ENCODE data around the gene BACE2. TPM values are rescaled to one million over a fixed set of nuclear protein-coding genes. Genes with fewer than 3 reads are reported as not detected.

The BACE2 gene
- total and polyA plus RNA-seq, 2 donors (not counting 1 experiment from before 2014, with no cell fraction given): 18.4 to 40.8 TPM

- no peaks in the 10 kb centered on the region for H4K20me1 ChIP-seq (ENCODE audit: control insufficient read depth, insufficient read depth, low read length, poor library complexity, severe bottlenecking)
- no peak overlapping the region for H3K27ac ChIP-seq (ENCODE audit: low read length in 2 of 2)
- peak overlapping the region; percentile 15 for H3K4me2 ChIP-seq (replicated peaks; ENCODE audit: low read depth, low read length, poor library complexity, severe bottlenecking)
- Mint-ChIP-seq H3K4me3 (peak overlapping the region; percentile 38), H3K4me1 (peaks cover 18% of the 10 kb centered on the region), H3K27me3 (peaks cover 13% of the 10 kb centered on the region), H3K27ac (peak overlapping the region; percentile 39), H3K9me3 (ENCODE audit: insufficient read depth) (peaks cover 2% of the 10 kb centered on the region)
- H3K4me1 ChIP-seq (ENCODE audit: control insufficient read depth in 2 of 2, insufficient read depth in 2 of 2, low read length in 2 of 2): peaks cover 8 to 21% of the 10 kb centered on the region in 2 donors
- 77% methylated on average over 6 of the region's 11 CpGs for WGBS (ENCODE audit: insufficient coverage)
- no peaks in the 10 kb centered on the region for H3K36me3 ChIP-seq (replicated peaks in 1 of 2; ENCODE audit: control extremely low read depth in 1 of 2, control insufficient read depth in 1 of 2, extremely low read depth in 1 of 2, insufficient read depth in 2 of 2, low read length in 1 of 2)
- peaks cover 0 to 3% (median 0%) of the 10 kb centered on the region in 4 experiments for H3K27me3 ChIP-seq (replicated peaks in 1 of 4; ENCODE audit: control extremely low read depth in 1 of 4, control insufficient read depth in 3 of 4, insufficient read depth in 4 of 4, low read length in 3 of 4)
- ATAC-seq (ENCODE audit: low read depth) (peak; percentile 21), DNase-seq (peak; percentile 21)
- peaks cover 1 to 42% (median 20%) of the 10 kb centered on the region in 3 donors for H3K9me3 ChIP-seq (ENCODE audit: control extremely low read depth in 1 of 3, control insufficient read depth in 2 of 3, insufficient read depth in 1 of 3, low read length in 2 of 3)
- POLR2A ChIA-PET: no interaction called here
- H3K4me3 ChIP-seq (ENCODE audit: control extremely low read depth in 1 of 5, extremely low read depth in 1 of 5, insufficient read depth in 1 of 5, low read depth in 2 of 5, low read length in 4 of 5): no peak overlapping the region
- TF ChIP-seq CTCF (IDR thresholded peaks at IDR 0.05): no peak
- no peak for TF ChIP-seq EZH2 (IDR thresholded peaks at IDR 0.05; ENCODE audit: borderline replicate concordance, insufficient read depth, low read depth, low read length, poor library complexity, severe bottlenecking)
- no peaks in the 10 kb centered on the region for H3K79me2 ChIP-seq (ENCODE audit: control insufficient read depth, insufficient read depth, low read length)
- CTCF ChIA-PET: no interaction called here
- intact Hi-C loops (cut with micrococcal nuclease): no loop called here
- no peak overlapping the region for H2AFZ ChIP-seq (ENCODE audit: insufficient read depth, low read depth, low read length, poor library complexity, severe bottlenecking)
- H3K9ac ChIP-seq (ENCODE audit: low read length): no peak overlapping the region
These were observed 19.2 kb upstream of the BACE2 start for GRCh38 chr21:41148798-41149197.

GRCh38 chr21:41149199-41149598 lies 18.8 kb upstream of the BACE2 start:
- intact Hi-C loops (cut with micrococcal nuclease): no loop called here
- no peak overlapping the region for H2AFZ ChIP-seq (ENCODE audit: insufficient read depth, low read depth, low read length, poor library complexity, severe bottlenecking)
- H3K4me1 ChIP-seq (ENCODE audit: control insufficient read depth in 2 of 2, insufficient read depth in 2 of 2, low read length in 2 of 2): peaks cover 8 to 21% of the 10 kb centered on the region in 2 donors
- POLR2A ChIA-PET: no interaction called here
- H3K27me3 ChIP-seq (replicated peaks in 1 of 4; ENCODE audit: control extremely low read depth in 1 of 4, control insufficient read depth in 3 of 4, insufficient read depth in 4 of 4, low read length in 3 of 4): peaks cover 0 to 2% (median 0%) of the 10 kb centered on the region in 4 experiments
- H3K9me3 ChIP-seq (ENCODE audit: control extremely low read depth in 1 of 3, control insufficient read depth in 2 of 3, insufficient read depth in 1 of 3, low read length in 2 of 3): peaks cover 1 to 45% (median 20%) of the 10 kb centered on the region in 3 donors
- peaks cover 18% of the 10 kb centered on the region for H3K4me1 Mint-ChIP-seq
- no peak for TF ChIP-seq EZH2 (IDR thresholded peaks at IDR 0.05; ENCODE audit: borderline replicate concordance, insufficient read depth, low read depth, low read length, poor library complexity, severe bottlenecking)
- TF ChIP-seq CTCF (IDR thresholded peaks at IDR 0.05): no peak
- 84% methylated on average over 6 of the region's 6 CpGs for WGBS (ENCODE audit: insufficient coverage)
- H3K79me2 ChIP-seq (ENCODE audit: control insufficient read depth, insufficient read depth, low read length): no peaks in the 10 kb centered on the region
- H3K4me3 ChIP-seq (ENCODE audit: control extremely low read depth in 1 of 5, extremely low read depth in 1 of 5, insufficient read depth in 1 of 5, low read depth in 2 of 5, low read length in 4 of 5): no peak overlapping the region
- H3K27ac ChIP-seq (ENCODE audit: low read length in 2 of 2): no peak overlapping the region
- CTCF ChIA-PET: no interaction called here
- no peaks in the 10 kb centered on the region for H4K20me1 ChIP-seq (ENCODE audit: control insufficient read depth, insufficient read depth, low read length, poor library complexity, severe bottlenecking)
- ATAC-seq (ENCODE audit: low read depth) (no peak), DNase-seq (no peak)
- H3K9me3 Mint-ChIP-seq (ENCODE audit: insufficient read depth): peaks cover 2% of the 10 kb centered on the region
- peaks cover 16% of the 10 kb centered on the region for H3K27me3 Mint-ChIP-seq
- H3K27ac Mint-ChIP-seq: peak overlapping the region; percentile 39
- H3K4me2 ChIP-seq (replicated peaks; ENCODE audit: low read depth, low read length, poor library complexity, severe bottlenecking): peak overlapping the region; percentile 15
- H3K9ac ChIP-seq (ENCODE audit: low read length): no peak overlapping the region
- H3K4me3 Mint-ChIP-seq: peak overlapping the region; percentile 14
- no peaks in the 10 kb centered on the region for H3K36me3 ChIP-seq (replicated peaks in 1 of 2; ENCODE audit: control extremely low read depth in 1 of 2, control insufficient read depth in 1 of 2, extremely low read depth in 1 of 2, insufficient read depth in 2 of 2, low read length in 1 of 2)
